B cell (primary cell): ENCODE measurements around the gene GABRR1. TPM values are rescaled to one million over a fixed set of nuclear protein-coding genes. Genes with fewer than 3 reads are reported as not detected.

ENCODE experiments used
- ATAC-seq: fragments of 200-7000 bp; cut with Tn5 transposase; one replicate; pipeline ENCODE4 v1.10.0; 2021; ENCODE audit warnings: low read depth, mild to moderate bottlenecking, moderate number of reproducible peaks, moderate library complexity
- CTCF ChIA-PET: fragments of 350-600 bp; sonication (Branson Sonifier 250); formaldehyde crosslinking; loops from one replicate; lab custom pipeline; 2021; ENCODE audit warnings: antibody characterized with exemption, inconsistent platforms; lab: Charles Lee
- POLR2A ChIA-PET: fragments of 350-600 bp; sonication (Branson Sonifier 250); formaldehyde crosslinking; loops from one replicate; lab custom pipeline; 2021; ENCODE audit warnings: antibody characterized with exemption; lab: Charles Lee
- DNase-seq: peaks from one replicate; pipeline ENCODE4 v3.0.0; 2013
- H2AFZ ChIP-seq: 2 replicates; pipeline ENCODE4 v1.6.1; 2012; ENCODE audit warnings: mild to moderate bottlenecking, low read depth, low read length; ENCODE audit not compliant: insufficient read depth, poor library complexity, severe bottlenecking
- H3K27ac ChIP-seq, 2 donors: 1 replicate in 1 of 2; 2 replicates in 1 of 2; pipeline ENCODE4 v1.5.1; 2012 to 2013; ENCODE audit warnings: low read length in 2 of 2, mild to moderate bottlenecking in 2 of 2, moderate library complexity in 1 of 2
- H3K27me3 ChIP-seq, 4 experiments: fragments of 200-600 bp in 1 of 4; sonication (generic) in 1 of 4; replicated peaks in 1 of 4; 1 replicate in 2 of 4; 2 replicates in 2 of 4; pipeline versions ENCODE4 v1.6.1 to v1.7.0; 2013 to 2016; ENCODE audit warnings: low read length in 3 of 4, mild to moderate bottlenecking in 2 of 4, mixed read lengths in 1 of 4, moderate library complexity in 1 of 4; ENCODE audit not compliant: insufficient read depth in 4 of 4, control insufficient read depth in 3 of 4; ENCODE audit errors: control extremely low read depth in 1 of 4
- H3K36me3 ChIP-seq, 2 experiments: replicated peaks in 1 of 2; 1 replicate in 1 of 2; 2 replicates in 1 of 2; pipeline versions ENCODE4 v1.6.1 to v1.7.1; 2013; ENCODE audit warnings: low read length in 1 of 2; ENCODE audit not compliant: insufficient read depth in 2 of 2, control insufficient read depth in 1 of 2; ENCODE audit errors: control extremely low read depth in 1 of 2, extremely low read depth in 1 of 2
- H3K4me1 ChIP-seq, 2 donors: fragments of 200-600 bp in 1 of 2; sonication (generic) in 1 of 2; 1 replicate in 1 of 2; 2 replicates in 1 of 2; pipeline versions ENCODE4 v1.5.1 to v1.6.1; 2013 to 2017; ENCODE audit warnings: low read length in 2 of 2; ENCODE audit not compliant: control insufficient read depth in 2 of 2, insufficient read depth in 2 of 2
- H3K4me2 ChIP-seq: replicated peaks from 2 replicates; pipeline ENCODE3; 2012; ENCODE audit warnings: mild to moderate bottlenecking, low read depth, low read length; ENCODE audit not compliant: poor library complexity, severe bottlenecking
- H3K4me3 ChIP-seq, 5 experiments: fragments of 200-600 bp in 1 of 5; sonication (generic) in 1 of 5; 1 replicate in 3 of 5; 2 replicates in 2 of 5; pipeline versions ENCODE4 v1.5.1 to v1.7.0; 2011 to 2016; ENCODE audit warnings: low read length in 4 of 5, mild to moderate bottlenecking in 4 of 5, low read depth in 2 of 5, control low read depth in 1 of 5, moderate library complexity in 1 of 5; ENCODE audit not compliant: insufficient read depth in 1 of 5; ENCODE audit errors: control extremely low read depth in 1 of 5, extremely low read depth in 1 of 5
- H3K79me2 ChIP-seq: fragments of 200-600 bp; sonication (generic); one replicate; pipeline ENCODE4 v1.6.0; 2016; ENCODE audit warnings: low read length; ENCODE audit not compliant: control insufficient read depth, insufficient read depth
- H3K9ac ChIP-seq: fragments of 200-600 bp; sonication (generic); 2 replicates; pipeline ENCODE4 v1.6.1; 2017; ENCODE audit warnings: mild to moderate bottlenecking, low read length, moderate library complexity
- H3K9me3 ChIP-seq, 3 donors: one replicate each; pipeline versions ENCODE4 v1.6.1 to v1.7.1; 2013; ENCODE audit warnings: low read length in 2 of 3; ENCODE audit not compliant: control insufficient read depth in 2 of 3, insufficient read depth in 1 of 3; ENCODE audit errors: control extremely low read depth in 1 of 3
- H4K20me1 ChIP-seq: 2 replicates; pipeline ENCODE4 v1.6.0; 2012; ENCODE audit warnings: mild to moderate bottlenecking, low read length; ENCODE audit not compliant: insufficient read depth, control insufficient read depth, poor library complexity, severe bottlenecking
- H3K27ac Mint-ChIP-seq: one replicate; pipeline ENCODE4 v1.8.0; 2021; ENCODE audit warnings: mixed read lengths
- H3K27me3 Mint-ChIP-seq: one replicate; pipeline ENCODE4 v1.8.0; 2021; ENCODE audit warnings: mixed read lengths
- H3K4me1 Mint-ChIP-seq: one replicate; pipeline ENCODE4 v1.8.0; 2021; ENCODE audit warnings: mixed read lengths
- H3K4me3 Mint-ChIP-seq: one replicate; pipeline ENCODE4 v1.8.0; 2021; ENCODE audit warnings: mixed read lengths
- H3K9me3 Mint-ChIP-seq: one replicate; pipeline ENCODE4 v1.8.0; 2022; ENCODE audit warnings: mixed read lengths; ENCODE audit not compliant: insufficient read depth
- CTCF ChIP-seq: fragments of 200-600 bp; IDR thresholded peaks from one replicate; pipeline ENCODE4 v1.8.0; 2022; ENCODE audit warnings: antibody characterized with exemption, mild to moderate bottlenecking
- EZH2 ChIP-seq: IDR thresholded peaks from 2 replicates; pipeline ENCODE4 v1.6.1; 2012; ENCODE audit warnings: borderline replicate concordance, low read depth, mild to moderate bottlenecking, moderate library complexity, low read length; ENCODE audit not compliant: insufficient read depth, poor library complexity, severe bottlenecking
- WGBS: methylation state at CpG from one replicate; pipeline ENCODE4 v1.1.5; 2013; ENCODE audit warnings: missing lambda C conversion rate; ENCODE audit not compliant: insufficient coverage; 5-methylcytosine and 5-hydroxymethylcytosine counted together
- intact Hi-C: fragments of 100-400 bp; cut with micrococcal nuclease; formaldehyde crosslinking; loops from one replicate; pipeline ENCODE4 v1.10.0; 2022
- polyA plus RNA-seq: library from polyadenylated mRNA; depleted of rRNA; stranded (reverse); fragments of >200 nt; gene quantifications from 2 replicates; pipeline ENCODE4 v1.2.3, GENCODE V29; 2012
- total RNA-seq, 2 donors: library from RNA; stranded (reverse); fragments of 120-200 nt in 1 of 2; gene quantifications; 1 replicate in 1 of 2; 2 replicates in 1 of 2; pipeline versions ENCODE4 v1.2.3 to v1.2.4, GENCODE V29; 2013 to 2022

Gene GABRR1
- total and polyA plus RNA-seq, 2 donors (not counting 1 experiment from before 2014, with no cell fraction given) = not detected

GRCh38 chr6:89199579-89199978, 17.6 kb downstream of the GABRR1 start:
- H2AFZ ChIP-seq = no peak overlapping the region
- Mint-ChIP-seq H3K9me3 (peaks cover 8% of the 10 kb centered on the region), H3K4me3 (no peak overlapping the region), H3K27me3 (peaks cover 6% of the 10 kb centered on the region), H3K27ac (no peak overlapping the region), H3K4me1 (no peaks in the 10 kb centered on the region)
- H3K9ac ChIP-seq = no peak overlapping the region
- H3K79me2 ChIP-seq = no peaks in the 10 kb centered on the region
- intact Hi-C loops = no loop called here
- H4K20me1 ChIP-seq = no peaks in the 10 kb centered on the region
- peaks cover 2 to 11% (median 11%) of the 10 kb centered on the region in 3 donors for H3K9me3 ChIP-seq
- no peak overlapping the region for H3K4me3 ChIP-seq
- no peak for ATAC-seq
- no peak for DNase-seq
- POLR2A ChIA-PET = no interaction called here
- H3K4me2 ChIP-seq = no peak overlapping the region
- H3K36me3 ChIP-seq = no peaks in the 10 kb centered on the region
- TF ChIP-seq EZH2 = no peak
- TF ChIP-seq CTCF = no peak
- CTCF ChIA-PET = no interaction called here
- no peak overlapping the region for H3K27ac ChIP-seq
- no peaks in the 10 kb centered on the region for H3K4me1 ChIP-seq
- H3K27me3 ChIP-seq = no peaks in the 10 kb centered on the region
- WGBS = 50% methylated on average over 1 of the region's 2 CpGs

GRCh38 chr6:89198235-89198634, 18.9 kb downstream of the GABRR1 start:
- Histone ChIP-seq H3K4me2 (no peak overlapping the region), H2AFZ (no peak overlapping the region), H3K4me1 (no peaks in the 10 kb centered on the region), H3K36me3 (no peaks in the 10 kb centered on the region), H3K4me3 (no peak overlapping the region), H4K20me1 (no peaks in the 10 kb centered on the region), H3K27me3 (no peaks in the 10 kb centered on the region), H3K9me3 (peaks cover 2 to 17% (median 15%) of the 10 kb centered on the region in 3 donors), H3K27ac (no peak overlapping the region), H3K9ac (no peak overlapping the region), H3K79me2 (no peaks in the 10 kb centered on the region)
- no peak for DNase-seq
- Mint-ChIP-seq H3K4me1 (no peaks in the 10 kb centered on the region), H3K27me3 (peaks cover 6% of the 10 kb centered on the region), H3K4me3 (no peak overlapping the region), H3K27ac (no peak overlapping the region), H3K9me3 (peaks cover 8% of the 10 kb centered on the region)
- no peak for ATAC-seq
- CTCF ChIA-PET = no interaction called here
- no peak for TF ChIP-seq EZH2
- TF ChIP-seq CTCF = no peak
- POLR2A ChIA-PET = no interaction called here
- intact Hi-C loops = no loop called here
- WGBS = 81% methylated on average over 7 of the region's 7 CpGs
